ENCODE measurements around the gene TEX52. TPM values are rescaled to one million over a fixed set of nuclear protein-coding genes. Genes with fewer than 3 reads are reported as not detected.

TEX52 gene
- total and polyA plus RNA-seq, 12 donors, result not detected

DNA sequence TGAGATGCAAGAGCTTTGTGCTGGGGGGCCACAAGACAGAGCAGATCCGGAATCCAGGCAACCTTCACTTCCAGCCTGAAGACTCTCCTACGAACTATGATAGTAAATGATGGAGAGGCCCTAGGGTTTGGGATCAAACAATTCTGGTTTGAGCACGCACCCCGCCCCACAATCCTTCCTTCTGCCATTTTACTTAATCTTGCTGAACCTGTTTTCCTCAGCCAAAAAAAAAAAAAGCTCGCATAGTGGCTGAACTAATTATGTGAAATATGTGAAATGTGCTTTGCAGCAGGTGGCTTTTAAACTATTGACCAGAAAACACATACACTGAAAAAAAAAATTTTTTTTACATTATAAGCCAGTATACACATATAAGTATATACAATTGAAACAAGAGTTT is 45.0 kb downstream of the TEX52 start:
- Histone ChIP-seq H3K27me3 (no peaks in the 10 kb centered on the region), H3K27ac (peak overlapping the region; percentile 83 to 99 (median 92)), H3K4me1 (peaks cover 3 to 26% (median 21%) of the 10 kb centered on the region in 9 donors), H3K36me3 (peaks cover 0 to 23% (median 6%) of the 10 kb centered on the region in 9 donors), H3K4me3 (peak overlapping the region in 9 of 10 donors; percentile 57 to 88 (median 73)), H3K9me3 (no peaks in the 10 kb centered on the region)
- ATAC-seq (no peak), DNase-seq (no peak)
- WGBS, 2 donors, result 78 to 87% methylated on average over 5 of the region's 5 CpGs
- intact Hi-C loops (cut with DNase I), result loop anchor here in 2 of 10 donors (2.0 kb wide), 2 partner anchors 15 to 17 kb away; partner anchors contain the start of gene FKBP4 (in 1 of the 2)
- TF ChIP-seq, protein P1, sequence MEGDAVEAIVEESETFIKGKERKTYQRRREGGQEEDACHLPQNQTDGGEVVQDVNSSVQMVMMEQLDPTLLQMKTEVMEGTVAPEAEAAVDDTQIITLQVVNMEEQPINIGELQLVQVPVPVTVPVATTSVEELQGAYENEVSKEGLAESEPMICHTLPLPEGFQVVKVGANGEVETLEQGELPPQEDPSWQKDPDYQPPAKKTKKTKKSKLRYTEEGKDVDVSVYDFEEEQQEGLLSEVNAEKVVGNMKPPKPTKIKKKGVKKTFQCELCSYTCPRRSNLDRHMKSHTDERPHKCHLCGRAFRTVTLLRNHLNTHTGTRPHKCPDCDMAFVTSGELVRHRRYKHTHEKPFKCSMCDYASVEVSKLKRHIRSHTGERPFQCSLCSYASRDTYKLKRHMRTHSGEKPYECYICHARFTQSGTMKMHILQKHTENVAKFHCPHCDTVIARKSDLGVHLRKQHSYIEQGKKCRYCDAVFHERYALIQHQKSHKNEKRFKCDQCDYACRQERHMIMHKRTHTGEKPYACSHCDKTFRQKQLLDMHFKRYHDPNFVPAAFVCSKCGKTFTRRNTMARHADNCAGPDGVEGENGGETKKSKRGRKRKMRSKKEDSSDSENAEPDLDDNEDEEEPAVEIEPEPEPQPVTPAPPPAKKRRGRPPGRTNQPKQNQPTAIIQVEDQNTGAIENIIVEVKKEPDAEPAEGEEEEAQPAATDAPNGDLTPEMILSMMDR (IDR thresholded peaks at IDR 0.05), result no peak

DNA sequence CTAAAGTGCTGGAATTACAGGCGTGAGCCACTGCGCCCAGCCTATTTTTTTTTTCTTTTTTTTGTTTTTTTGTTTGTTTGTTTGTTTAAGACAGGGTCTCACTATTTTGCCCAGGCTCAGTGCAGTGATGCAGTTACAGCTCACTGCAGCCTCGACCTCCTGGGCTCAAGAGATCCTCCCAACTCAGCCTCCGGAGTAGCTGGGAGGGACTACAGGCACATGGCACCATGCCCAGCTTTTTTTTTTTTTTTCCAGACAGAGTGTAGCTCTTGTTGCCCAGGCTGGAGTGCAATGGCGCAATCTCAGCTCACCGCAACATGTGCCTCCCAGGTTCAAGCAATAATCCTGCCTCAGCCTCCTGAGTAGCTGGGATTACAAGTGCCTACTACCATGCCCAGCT is 50.1 kb downstream of the TEX52 start:
- Histone ChIP-seq H3K27me3 (no peaks in the 10 kb centered on the region), H3K27ac (no peak overlapping the region), H3K9me3 (no peaks in the 10 kb centered on the region), H3K4me3 (no peak overlapping the region), H3K4me1 (peaks cover 0 to 32% (median 23%) of the 10 kb centered on the region in 9 donors), H3K36me3 (peaks cover 0 to 57% (median 28%) of the 10 kb centered on the region in 9 donors)
- intact Hi-C loops (cut with DNase I), result no loop called here
- DNase-seq (no peak), ATAC-seq (no peak)
- TF ChIP-seq, protein P1 (IDR thresholded peaks at IDR 0.05), result no peak
- 92 to 93% methylated on average over 6 of the region's 6 CpGs for WGBS, 2 donors

DNA sequence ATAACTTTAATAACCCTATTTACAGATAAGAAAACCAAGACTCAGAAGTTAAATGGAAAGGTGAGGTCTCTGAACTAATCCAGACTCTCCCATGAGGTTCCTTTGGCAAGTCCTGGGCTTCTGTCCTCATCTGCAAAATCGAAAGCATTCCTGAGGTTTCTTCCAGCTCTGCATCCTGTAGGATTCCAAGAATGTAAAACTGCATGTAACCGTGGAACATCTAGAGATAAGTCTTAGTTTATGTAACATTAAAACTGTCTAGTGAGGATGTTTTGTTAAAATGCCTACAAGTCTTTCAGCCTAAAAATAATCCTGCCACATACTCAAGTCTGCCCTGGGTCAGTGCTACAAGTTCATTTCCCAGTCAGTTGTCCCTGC is 51.7 kb downstream of the TEX52 start:
- TF ChIP-seq, protein P1 (IDR thresholded peaks at IDR 0.05), result no peak
- H3K36me3 ChIP-seq, result peaks cover 0 to 73% (median 39%) of the 10 kb centered on the region in 9 donors
- no peak overlapping the region for H3K4me3 ChIP-seq
- peaks cover 0 to 41% (median 22%) of the 10 kb centered on the region in 9 donors for H3K4me1 ChIP-seq
- H3K27me3 ChIP-seq, result no peaks in the 10 kb centered on the region
- DNase-seq (no peak), ATAC-seq (no peak)
- intact Hi-C loops (cut with DNase I), result no loop called here
- peak overlapping the region in 6 of 10 donors; percentile 20 to 62 (median 36) for H3K27ac ChIP-seq
- H3K9me3 ChIP-seq, result no peaks in the 10 kb centered on the region
- 42 to 47% methylated on average over 2 of the region's 2 CpGs for WGBS, 2 donors

DNA sequence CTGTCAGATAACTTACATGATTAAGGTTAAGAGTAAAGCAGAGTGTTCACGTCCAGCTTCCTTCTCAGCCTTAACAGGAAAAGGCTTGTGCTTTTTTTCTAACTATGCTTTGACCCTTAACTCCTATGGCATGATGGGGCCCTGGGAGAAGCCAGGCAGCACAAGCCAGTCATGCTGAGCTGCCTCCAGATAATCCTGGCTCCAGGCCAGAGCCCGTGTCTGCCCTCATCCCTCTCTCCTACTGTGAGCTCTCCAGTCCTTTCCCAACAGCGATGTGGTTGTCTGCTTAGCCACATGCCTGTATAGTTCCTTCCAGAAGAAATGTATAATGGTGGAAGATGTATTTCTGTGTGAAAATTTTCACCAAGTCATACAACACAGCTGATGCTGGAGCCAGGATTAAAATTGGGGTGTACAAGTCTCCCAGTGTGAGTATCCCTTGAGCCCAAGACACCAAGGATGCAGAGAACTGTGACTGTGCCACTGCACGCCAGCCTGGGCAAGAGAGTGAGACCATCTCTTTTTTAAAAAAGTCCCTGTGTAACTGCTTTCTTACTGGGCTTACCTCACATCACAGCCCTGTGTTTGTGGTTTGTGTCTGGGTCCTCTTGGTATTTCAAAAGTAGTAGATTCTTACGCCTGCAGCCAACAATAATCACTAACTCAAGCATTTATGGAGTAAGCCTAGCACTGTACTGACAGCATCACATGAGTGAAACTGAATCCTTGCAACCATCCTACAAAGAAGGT is 52.3 kb downstream of the TEX52 start:
- 46 to 52% methylated on average over 5 of the region's 5 CpGs for WGBS, 2 donors
- H3K27me3 ChIP-seq, result no peaks in the 10 kb centered on the region
- H3K4me3 ChIP-seq, result no peak overlapping the region
- H3K27ac ChIP-seq, result peak overlapping the region in 9 of 10 donors; percentile 9 to 66 (median 50)
- intact Hi-C loops (cut with DNase I), result no loop called here
- H3K4me1 ChIP-seq, result peaks cover 0 to 46% (median 28%) of the 10 kb centered on the region in 9 donors
- H3K9me3 ChIP-seq, result no peaks in the 10 kb centered on the region
- TF ChIP-seq, protein P1 (IDR thresholded peaks at IDR 0.05), result no peak
- ATAC-seq (peak; percentile 79 to 94 (median 88)), DNase-seq (peak; percentile 69 to 72)
- peaks cover 0 to 78% (median 44%) of the 10 kb centered on the region in 9 donors for H3K36me3 ChIP-seq

All from heart right ventricle (tissue), 16 donors.